ENCODE measurements around the gene KCNT1.

KCNT1 gene

GRCh38 chr9:135677641-135678168 is 24.3 kb upstream of the KCNT1 start:
- Histone ChIP-seq H3K27me3 (ENCODE audit: insufficient read depth, low read length) (no peaks in the 10 kb centered on the region), H3K9me3 (ENCODE audit: insufficient read depth, low read depth, low read length) (no peaks in the 10 kb centered on the region), H3K4me1 (ENCODE audit: insufficient read depth, low read length) (no peaks in the 10 kb centered on the region; the same call in 1 of the 2 replicates), H3K36me3 (ENCODE audit: insufficient read depth, low read depth, low read length) (no peaks in the 10 kb centered on the region), H3K27ac (ENCODE audit: low read length) (no peak overlapping the region), H3K9ac (ENCODE audit: low read depth, low read length) (no peak overlapping the region), H3K4me3 (ENCODE audit: low read length) (no peak overlapping the region)

DNA sequence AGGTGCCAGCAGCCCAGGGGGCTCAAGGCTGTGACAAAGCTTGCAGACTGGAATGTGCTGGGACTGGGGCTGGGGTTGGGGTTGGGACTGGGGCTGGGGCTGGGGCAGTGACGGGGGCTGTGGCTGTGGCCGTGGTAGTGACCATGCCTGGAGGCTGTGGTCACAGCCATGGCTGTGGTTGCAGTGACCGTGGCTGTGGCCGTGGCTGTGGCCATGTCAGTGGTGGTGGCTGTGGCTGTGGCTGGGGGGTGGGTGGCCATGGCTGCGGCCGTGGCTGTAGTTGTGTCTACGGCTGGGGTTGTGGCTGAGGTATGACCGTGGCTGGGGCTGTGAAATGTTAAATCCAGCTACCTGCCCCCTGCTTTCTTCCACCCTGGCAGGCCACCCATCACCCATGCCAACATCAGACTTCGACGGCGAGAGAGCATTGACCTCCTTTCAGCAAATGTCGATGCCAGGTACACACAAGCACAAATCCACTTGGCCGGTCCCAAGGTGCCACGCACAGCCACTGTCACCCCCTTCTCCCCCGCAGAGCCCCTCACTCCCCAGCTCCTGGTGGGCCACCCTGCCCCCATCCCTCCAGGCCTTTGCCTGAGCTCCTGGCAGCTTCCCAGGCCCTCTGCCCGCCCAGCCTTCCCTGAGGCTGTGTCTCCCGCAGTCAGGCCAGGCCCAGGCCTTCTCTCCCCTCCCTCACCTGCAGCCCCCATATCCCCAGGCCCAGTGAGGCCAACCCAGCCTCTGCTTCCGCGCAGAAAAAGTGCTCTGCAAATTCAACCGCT is 23.6 kb upstream of the KCNT1 start:
- no peak overlapping the region for H3K9ac ChIP-seq (ENCODE audit: low read depth, low read length)
- H3K27me3 ChIP-seq (ENCODE audit: insufficient read depth, low read length) = no peaks in the 10 kb centered on the region
- H3K9me3 ChIP-seq (ENCODE audit: insufficient read depth, low read depth, low read length) = no peaks in the 10 kb centered on the region
- no peak overlapping the region for H3K4me3 ChIP-seq (ENCODE audit: low read length)
- H3K27ac ChIP-seq (ENCODE audit: low read length) = no peak overlapping the region
- H3K36me3 ChIP-seq (ENCODE audit: insufficient read depth, low read depth, low read length) = no peaks in the 10 kb centered on the region
- no peaks in the 10 kb centered on the region; the same call in 1 of the 2 replicates for H3K4me1 ChIP-seq (ENCODE audit: insufficient read depth, low read length)

- Histone ChIP-seq H3K9ac (ENCODE audit: low read depth, low read length) (no peak overlapping the region), H3K9me3 (ENCODE audit: insufficient read depth, low read depth, low read length) (no peaks in the 10 kb centered on the region), H3K27me3 (ENCODE audit: insufficient read depth, low read length) (no peaks in the 10 kb centered on the region), H3K4me1 (ENCODE audit: insufficient read depth, low read length) (no peaks in the 10 kb centered on the region; the same call in 1 of the 2 replicates), H3K36me3 (ENCODE audit: insufficient read depth, low read depth, low read length) (no peaks in the 10 kb centered on the region), H3K4me3 (ENCODE audit: low read length) (no peak overlapping the region), H3K27ac (ENCODE audit: low read length) (no peak overlapping the region)
These were observed 21.9 kb upstream of the KCNT1 start for GRCh38 chr9:135680056-135680455.

DNA sequence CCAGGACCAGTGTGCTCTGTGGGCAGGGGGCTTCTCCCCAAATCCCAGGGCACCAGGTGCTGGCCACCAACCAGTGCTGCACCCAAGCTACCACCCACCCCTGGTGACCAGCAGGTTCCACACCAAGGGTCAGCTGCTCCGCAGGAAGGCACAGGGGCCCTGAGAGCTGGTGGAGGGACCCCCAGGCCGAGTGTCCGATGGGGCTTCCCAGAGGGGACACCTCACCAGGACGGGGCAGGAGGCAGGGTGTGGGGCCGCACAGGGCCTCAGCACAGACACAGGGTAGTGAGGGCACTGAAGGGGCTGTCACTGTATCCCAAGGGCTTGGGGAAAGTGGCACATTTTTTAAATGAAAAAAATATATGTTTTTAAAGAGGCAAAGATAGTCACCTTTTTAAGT is 20.8 kb upstream of the KCNT1 start:
- no peaks in the 10 kb centered on the region for H3K27me3 ChIP-seq (ENCODE audit: insufficient read depth, low read length)

GRCh38 chr9:135683401-135684034 is 18.5 kb upstream of the KCNT1 start:
- H3K27me3 ChIP-seq (ENCODE audit: insufficient read depth, low read length) = no peaks in the 10 kb centered on the region
- H3K9ac ChIP-seq (ENCODE audit: low read depth, low read length) = no peak overlapping the region
- no peak overlapping the region for H3K4me3 ChIP-seq (ENCODE audit: low read length)
- no peaks in the 10 kb centered on the region for H3K9me3 ChIP-seq (ENCODE audit: insufficient read depth, low read depth, low read length)
- no peak overlapping the region for H3K27ac ChIP-seq (ENCODE audit: low read length)
- H3K36me3 ChIP-seq (ENCODE audit: insufficient read depth, low read depth, low read length) = no peaks in the 10 kb centered on the region
- no peaks in the 10 kb centered on the region; the same call in 1 of the 2 replicates for H3K4me1 ChIP-seq (ENCODE audit: insufficient read depth, low read length)

More for the DNA sequence above, 20.8 kb upstream of the KCNT1 start:
- Histone ChIP-seq H3K9me3 (ENCODE audit: insufficient read depth, low read depth, low read length) (no peaks in the 10 kb centered on the region), H3K36me3 (ENCODE audit: insufficient read depth, low read depth, low read length) (no peaks in the 10 kb centered on the region), H3K4me1 (ENCODE audit: insufficient read depth, low read length) (no peaks in the 10 kb centered on the region; the same call in 1 of the 2 replicates), H3K4me3 (ENCODE audit: low read length) (no peak overlapping the region), H3K9ac (ENCODE audit: low read depth, low read length) (no peak overlapping the region), H3K27ac (ENCODE audit: low read length) (no peak overlapping the region)

- no peak overlapping the region for H3K27ac ChIP-seq (ENCODE audit: low read length)
- no peaks in the 10 kb centered on the region; the same call in 1 of the 2 replicates for H3K4me1 ChIP-seq (ENCODE audit: insufficient read depth, low read length)
- no peaks in the 10 kb centered on the region for H3K9me3 ChIP-seq (ENCODE audit: insufficient read depth, low read depth, low read length)
- H3K27me3 ChIP-seq (ENCODE audit: insufficient read depth, low read length) = no peaks in the 10 kb centered on the region
- no peak overlapping the region for H3K4me3 ChIP-seq (ENCODE audit: low read length)
- no peak overlapping the region for H3K9ac ChIP-seq (ENCODE audit: low read depth, low read length)
- H3K36me3 ChIP-seq (ENCODE audit: insufficient read depth, low read depth, low read length) = no peaks in the 10 kb centered on the region
These were observed 17.3 kb upstream of the KCNT1 start for GRCh38 chr9:135684691-135685090.

DNA sequence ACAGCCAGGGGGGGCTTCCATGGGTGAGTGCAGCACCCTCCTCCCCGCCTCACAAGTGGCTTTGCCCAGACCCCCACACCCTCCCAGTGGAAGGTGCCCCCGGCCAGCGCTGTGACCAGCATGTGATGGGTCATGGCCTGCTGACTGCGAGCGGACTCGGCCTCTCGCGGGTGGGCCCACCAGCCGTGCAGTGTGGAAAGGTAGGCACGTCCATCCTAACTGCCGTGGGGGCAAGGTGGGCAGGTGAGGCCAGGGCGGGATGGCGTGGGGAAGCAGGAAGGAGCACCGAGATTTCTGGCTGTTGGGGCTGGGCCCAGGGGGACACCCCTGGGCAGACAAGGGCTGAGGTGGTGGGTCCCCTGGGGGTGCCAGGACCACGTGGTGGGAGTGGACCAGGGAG is 14.8 kb upstream of the KCNT1 start:
- no peaks in the 10 kb centered on the region for H3K4me1 ChIP-seq (ENCODE audit: insufficient read depth, low read length)
- H3K27me3 ChIP-seq (ENCODE audit: insufficient read depth, low read length) = no peaks in the 10 kb centered on the region
- H3K36me3 ChIP-seq (ENCODE audit: insufficient read depth, low read depth, low read length) = no peaks in the 10 kb centered on the region
- H3K4me3 ChIP-seq (ENCODE audit: low read length) = no peak overlapping the region
- H3K9me3 ChIP-seq (ENCODE audit: insufficient read depth, low read depth, low read length) = no peaks in the 10 kb centered on the region
- H3K9ac ChIP-seq (ENCODE audit: low read depth, low read length) = no peak overlapping the region
- H3K27ac ChIP-seq (ENCODE audit: low read length) = no peak overlapping the region

- no peaks in the 10 kb centered on the region for H3K9me3 ChIP-seq (ENCODE audit: insufficient read depth, low read depth, low read length)
- no peak overlapping the region for H3K9ac ChIP-seq (ENCODE audit: low read depth, low read length)
- H3K27me3 ChIP-seq (ENCODE audit: insufficient read depth, low read length) = no peaks in the 10 kb centered on the region
- H3K36me3 ChIP-seq (ENCODE audit: insufficient read depth, low read depth, low read length) = no peaks in the 10 kb centered on the region
- H3K4me3 ChIP-seq (ENCODE audit: low read length) = no peak overlapping the region
- no peaks in the 10 kb centered on the region for H3K4me1 ChIP-seq (ENCODE audit: insufficient read depth, low read length)
- no peak overlapping the region for H3K27ac ChIP-seq (ENCODE audit: low read length)
These were observed 13.0 kb upstream of the KCNT1 start for GRCh38 chr9:135689011-135689410.

GRCh38 chr9:135690836-135691570 is 11.0 kb upstream of the KCNT1 start:
- Histone ChIP-seq H3K36me3 (ENCODE audit: insufficient read depth, low read depth, low read length) (no peaks in the 10 kb centered on the region), H3K27ac (ENCODE audit: low read length) (no peak overlapping the region), H3K27me3 (ENCODE audit: insufficient read depth, low read length) (no peaks in the 10 kb centered on the region), H3K9me3 (ENCODE audit: insufficient read depth, low read depth, low read length) (no peaks in the 10 kb centered on the region), H3K4me3 (ENCODE audit: low read length) (no peak overlapping the region), H3K9ac (ENCODE audit: low read depth, low read length) (no peak overlapping the region), H3K4me1 (ENCODE audit: insufficient read depth, low read length) (no peaks in the 10 kb centered on the region)

GRCh38 chr9:135692410-135692809 is 9.6 kb upstream of the KCNT1 start:
- H3K27me3 ChIP-seq (ENCODE audit: insufficient read depth, low read length) = no peaks in the 10 kb centered on the region
- H3K9me3 ChIP-seq (ENCODE audit: insufficient read depth, low read depth, low read length) = no peaks in the 10 kb centered on the region
- no peaks in the 10 kb centered on the region for H3K36me3 ChIP-seq (ENCODE audit: insufficient read depth, low read depth, low read length)
- no peak overlapping the region for H3K27ac ChIP-seq (ENCODE audit: low read length)
- no peak overlapping the region for H3K4me3 ChIP-seq (ENCODE audit: low read length)
- no peak overlapping the region for H3K9ac ChIP-seq (ENCODE audit: low read depth, low read length)
- no peaks in the 10 kb centered on the region for H3K4me1 ChIP-seq (ENCODE audit: insufficient read depth, low read length)

DNA sequence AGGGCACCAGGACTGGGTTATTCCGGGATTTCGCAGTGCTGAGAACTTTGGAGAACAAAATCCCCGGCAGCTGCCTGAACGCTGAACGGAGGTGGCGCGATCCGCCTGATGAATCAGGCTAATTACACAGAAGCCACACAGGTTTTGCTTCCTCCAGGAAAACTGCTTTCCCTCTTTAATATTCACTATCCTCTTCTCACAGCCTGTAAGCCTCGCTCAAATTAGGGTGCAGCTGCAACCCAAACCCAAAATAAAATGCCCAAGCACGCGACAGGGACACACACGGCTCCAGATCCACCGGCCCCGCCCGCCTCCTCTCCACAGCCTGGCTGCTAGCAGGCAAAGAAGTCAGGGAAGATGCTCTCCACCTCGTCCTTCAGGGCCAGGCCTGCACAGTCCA is 8.7 kb upstream of the KCNT1 start:
- Histone ChIP-seq H3K27ac (ENCODE audit: low read length) (no peak overlapping the region), H3K27me3 (ENCODE audit: insufficient read depth, low read length) (no peaks in the 10 kb centered on the region)

More for the DNA sequence above, 8.7 kb upstream of the KCNT1 start:
- no peaks in the 10 kb centered on the region for H3K9me3 ChIP-seq (ENCODE audit: insufficient read depth, low read depth, low read length)
- H3K4me1 ChIP-seq (ENCODE audit: insufficient read depth, low read length) = no peaks in the 10 kb centered on the region
- no peak overlapping the region for H3K4me3 ChIP-seq (ENCODE audit: low read length)
- no peaks in the 10 kb centered on the region for H3K36me3 ChIP-seq (ENCODE audit: insufficient read depth, low read depth, low read length)
- H3K9ac ChIP-seq (ENCODE audit: low read depth, low read length) = no peak overlapping the region

All from iPS-20b (cell line).